Non-pigmented ciliary epithelial cell (primary cell): ENCODE data around the gene YIPF1.
A peak's percentile ranks its signal among the peaks of the same experiment; 100 is the strongest.

Experiments
- DNase-seq: peaks from one replicate; pipeline ENCODE4 v3.0.0-alpha.2; 2010; ENCODE audit warnings: low read depth

The YIPF1 gene

DNA sequence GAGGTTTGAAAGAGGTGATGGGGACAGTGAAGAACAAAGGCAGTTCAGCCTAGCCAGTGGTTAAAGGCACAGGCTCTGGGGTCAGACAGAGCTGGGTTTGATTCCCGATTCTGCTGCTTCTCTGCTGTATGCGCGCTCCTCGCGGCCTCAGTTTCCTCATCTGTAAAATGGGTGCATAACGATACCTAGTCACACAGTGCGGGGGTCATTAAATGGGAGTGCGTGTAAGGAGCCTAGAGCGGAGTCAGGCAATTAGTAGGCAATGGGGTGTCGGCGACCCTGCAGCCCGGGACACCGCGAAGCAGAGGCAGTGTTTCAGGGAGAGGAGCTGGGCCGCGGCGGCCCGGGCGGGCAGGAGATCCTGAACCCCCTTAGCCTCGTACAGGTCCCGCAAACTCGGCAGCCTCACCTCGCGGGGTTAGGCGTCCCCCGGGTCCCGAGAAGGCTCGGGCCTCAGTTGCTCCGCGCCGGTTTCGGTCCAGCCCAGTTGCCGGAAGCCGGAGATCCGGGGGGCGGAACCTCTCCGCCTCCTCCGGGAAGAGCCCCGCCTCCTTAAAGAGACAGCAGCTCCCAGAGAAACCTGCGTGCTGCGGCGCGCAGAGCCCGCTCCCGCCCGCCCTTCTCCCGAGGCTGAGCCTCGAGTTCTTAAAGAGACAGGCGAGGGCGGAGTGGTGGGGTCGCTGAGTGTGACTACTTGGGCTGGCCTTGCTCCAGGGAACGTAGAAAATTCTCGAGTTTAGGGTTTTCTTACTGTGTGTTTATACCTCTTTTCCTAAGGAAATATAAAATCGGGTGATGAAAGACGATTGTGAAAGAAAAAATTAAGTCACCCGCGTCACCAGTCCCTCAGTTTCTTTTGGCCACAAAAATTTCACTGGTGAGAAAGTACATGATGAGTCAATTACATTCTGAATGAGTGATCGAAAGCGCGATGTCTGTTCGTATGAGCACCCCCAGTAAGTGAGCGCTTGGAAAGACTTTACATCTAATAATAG, at the start of gene YIPF1:
Gene YIPF1 (minus strand): TSS at position 494 of the 995 bp plus-strand sequence. CDS start 860 bp downstream, outside the sequence.
- DNase-seq: peak; percentile 48

DNA sequence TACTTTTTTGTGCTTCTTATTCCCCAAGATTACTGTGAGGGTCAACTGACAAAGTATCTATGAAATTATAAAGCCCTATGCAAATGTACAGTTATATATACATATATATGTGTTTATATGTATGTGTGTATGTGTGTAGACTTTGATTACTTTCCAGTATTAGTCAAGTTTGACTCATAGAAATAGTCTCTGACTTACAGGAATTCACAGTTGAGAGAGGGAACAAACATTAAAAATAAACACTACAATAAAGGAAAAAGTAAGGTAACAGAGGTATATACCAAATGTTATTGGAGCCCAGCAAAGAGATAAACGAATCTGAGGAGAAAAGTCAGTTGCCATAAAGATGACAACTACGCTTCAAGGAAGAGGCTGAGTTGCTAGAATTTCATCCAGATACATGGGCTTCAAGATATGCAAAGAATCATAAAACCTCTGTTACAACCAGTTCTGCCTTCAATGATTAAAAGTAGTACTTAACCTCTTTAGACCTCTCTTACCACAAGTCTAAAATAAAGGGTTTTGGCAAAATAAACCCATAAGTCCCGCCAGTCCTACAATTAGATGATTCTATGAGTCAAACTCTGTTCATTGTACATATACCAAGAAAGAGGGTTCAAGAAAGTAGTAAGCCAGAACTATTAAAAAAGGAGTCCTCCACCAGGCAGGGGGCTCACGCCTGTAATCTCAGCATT, 48.7 kb upstream of the YIPF1 start:
- DNase-seq: no peak

DNA sequence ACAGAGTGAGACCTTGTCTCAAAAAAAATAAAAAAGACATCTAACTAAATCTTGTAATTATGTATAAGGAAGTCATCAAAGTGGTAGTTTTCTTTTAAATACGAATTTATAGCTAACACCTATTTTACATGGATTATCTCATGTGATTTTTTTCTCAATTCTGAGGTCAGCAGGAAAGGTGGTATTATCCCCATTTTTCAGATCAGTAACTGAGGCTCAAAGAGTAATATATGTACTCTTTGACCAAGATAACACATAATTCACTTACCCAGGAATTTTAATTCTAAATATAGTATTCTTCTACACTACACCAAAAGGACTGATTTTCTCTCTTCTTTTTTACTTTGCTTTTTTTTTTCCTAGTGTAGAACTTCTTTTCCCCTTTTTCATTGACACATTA, 46.8 kb upstream of the YIPF1 start:
- DNase-seq: no peak

DNA sequence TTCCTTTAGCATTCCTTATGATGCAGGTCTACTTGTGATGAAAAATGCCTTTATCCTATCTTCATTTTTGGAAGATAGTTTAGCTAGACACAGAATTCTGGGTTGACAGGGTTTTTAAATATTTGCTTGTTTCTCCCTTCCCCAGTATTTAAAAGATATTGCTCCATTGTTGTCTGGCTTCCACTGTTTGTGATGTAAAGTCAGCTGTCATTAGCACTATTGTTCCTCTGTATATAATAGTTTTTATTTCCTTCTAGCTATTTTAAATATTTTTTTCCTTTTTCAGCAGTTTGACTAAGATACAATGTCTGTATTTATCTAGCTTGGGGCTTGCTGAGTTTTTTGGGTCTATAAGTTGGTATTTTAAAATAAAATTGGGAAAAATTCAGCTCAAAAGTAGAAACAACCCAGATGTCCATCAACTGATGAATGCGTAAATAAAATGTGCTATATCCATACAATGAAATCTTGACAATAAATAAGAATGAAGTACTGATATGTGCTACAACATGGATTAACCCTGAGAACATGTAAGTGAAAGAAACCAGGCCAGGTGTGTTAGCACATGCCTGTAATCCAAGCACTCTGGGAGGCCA, 44.7 kb upstream of the YIPF1 start:
- no peak for DNase-seq

DNA sequence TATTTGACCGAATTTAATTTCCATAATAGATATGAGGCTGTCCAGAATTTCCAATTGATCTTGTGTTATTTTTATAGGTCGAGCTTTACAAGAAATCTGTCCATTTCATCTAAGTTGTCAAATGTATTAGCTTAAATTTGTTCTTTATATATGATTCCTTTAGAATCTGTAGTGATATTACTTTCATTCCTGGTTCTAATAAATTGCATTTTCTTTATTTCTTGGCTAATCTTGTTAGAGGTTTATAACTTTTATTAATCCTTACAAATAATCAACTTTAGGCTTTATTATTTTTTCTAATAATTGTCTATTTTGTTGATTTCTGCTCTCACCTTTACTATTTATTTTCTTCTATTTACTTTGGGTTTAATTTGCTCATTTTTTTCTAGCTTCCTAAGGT, 41.9 kb upstream of the YIPF1 start:
- no peak for DNase-seq

DNA sequence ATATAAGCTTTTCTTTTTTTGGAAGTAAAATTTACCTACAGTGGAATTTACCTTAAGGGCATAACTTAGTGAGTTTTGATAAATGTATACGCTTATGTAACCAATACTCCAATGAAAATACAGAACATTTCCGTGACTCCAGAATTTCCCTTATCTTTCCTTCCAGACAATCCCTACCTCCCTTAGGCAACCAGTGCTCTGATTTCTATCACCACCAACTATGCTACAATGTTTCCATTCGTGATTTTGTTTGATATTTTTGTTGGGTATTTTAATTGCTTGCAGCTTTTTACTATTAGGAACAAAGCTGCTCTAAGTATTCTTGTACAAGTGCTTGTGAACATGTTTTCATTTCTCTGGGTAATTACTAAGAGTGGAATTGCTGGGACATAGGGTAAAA, 41.3 kb upstream of the YIPF1 start:
- DNase-seq: no peak

DNA sequence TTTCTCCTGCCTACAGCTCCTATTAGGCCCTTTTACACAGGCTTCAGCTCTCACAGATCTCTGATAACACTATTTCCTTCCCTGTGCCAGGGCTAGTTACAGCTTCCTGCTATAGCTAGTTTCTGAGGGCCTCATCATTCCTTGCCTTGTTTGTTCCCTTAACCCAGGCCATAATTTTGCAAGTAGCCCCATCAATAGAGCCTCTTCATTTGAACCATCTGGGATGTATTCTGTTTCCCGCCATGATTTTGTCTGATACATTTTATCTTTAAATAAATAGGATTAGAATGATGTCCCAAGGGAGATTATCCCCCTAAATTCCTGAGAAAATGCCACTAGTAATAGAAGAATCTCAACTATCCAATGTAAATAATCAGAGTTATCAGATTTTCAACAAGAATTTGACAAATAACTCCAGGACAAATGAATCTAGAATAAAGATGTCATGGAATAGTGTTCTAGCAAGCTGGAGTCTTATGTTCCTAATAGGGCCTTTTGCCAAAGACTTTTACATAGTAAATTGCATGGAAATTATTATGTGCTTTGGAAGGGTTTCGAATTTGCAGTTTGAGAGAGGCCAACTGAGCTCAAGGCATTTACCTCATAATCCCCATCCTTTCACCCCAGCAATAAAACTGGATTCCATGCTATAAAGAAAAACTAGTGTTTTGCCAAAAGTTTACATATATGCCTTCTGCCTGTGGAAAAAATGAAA, 39.8 kb upstream of the YIPF1 start:
- DNase-seq: no peak

DNA sequence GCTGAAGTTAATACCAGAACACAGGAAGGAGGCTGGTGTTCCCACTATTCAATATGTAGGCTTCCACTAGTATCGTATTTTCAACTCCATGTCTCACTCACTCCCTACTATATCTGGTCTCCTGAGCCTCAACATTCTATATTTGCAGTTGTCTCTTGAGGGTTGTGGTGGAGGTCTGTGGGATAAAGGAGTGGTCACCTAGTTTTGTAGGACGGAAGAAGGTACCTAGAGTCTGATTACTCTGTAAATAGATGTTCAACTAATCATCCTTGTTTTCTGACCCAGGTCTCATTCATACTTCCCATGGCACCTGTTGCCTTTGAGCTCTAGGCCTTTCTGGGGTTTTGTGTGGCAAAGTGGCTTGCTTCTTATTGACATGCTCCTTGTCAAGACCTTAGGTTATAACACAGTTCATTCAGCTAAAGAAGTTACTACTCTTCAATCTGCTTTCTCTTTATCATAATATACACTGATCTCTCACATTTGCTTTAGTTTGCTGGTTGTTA, 37.8 kb upstream of the YIPF1 start:
- DNase-seq: no peak

DNA sequence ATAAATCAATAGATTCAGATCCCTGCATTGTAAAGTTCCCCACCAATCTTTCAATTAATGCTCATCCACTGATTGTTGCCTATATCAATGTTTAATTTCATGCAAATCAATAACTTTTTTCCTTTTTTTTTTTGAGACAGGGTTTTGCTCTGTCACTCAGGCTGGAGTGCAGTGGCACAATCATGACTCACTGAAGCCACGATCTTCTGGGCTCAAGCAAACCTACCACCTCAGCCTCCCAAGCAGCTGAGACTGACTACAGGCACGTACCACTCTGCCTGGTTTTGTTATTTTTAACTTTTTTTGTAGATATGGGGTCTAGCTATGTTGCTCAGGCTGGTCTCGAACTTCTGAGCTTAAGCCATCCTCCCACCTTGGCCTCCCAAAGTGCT, 30.1 kb upstream of the YIPF1 start:
- no peak for DNase-seq

DNA sequence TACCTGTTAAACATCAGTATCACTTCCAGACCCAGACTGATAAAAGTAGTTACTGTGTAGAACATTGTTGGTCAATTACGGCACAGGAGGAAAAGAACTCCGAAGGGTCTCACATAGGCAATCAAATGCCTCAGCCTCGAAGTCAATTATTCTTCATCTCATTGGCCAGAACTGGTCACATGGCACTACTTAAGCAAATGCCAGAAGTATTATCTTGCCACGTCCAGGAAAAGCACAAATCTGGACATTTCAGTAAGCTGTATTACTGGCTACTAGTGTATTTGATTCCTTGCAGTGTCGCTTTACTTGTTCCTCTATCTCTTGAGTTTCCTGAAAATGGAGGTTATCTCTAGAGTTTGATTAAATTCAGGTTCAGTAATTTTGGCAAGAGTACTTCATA, 28.7 kb upstream of the YIPF1 start:
- DNase-seq: no peak

DNA sequence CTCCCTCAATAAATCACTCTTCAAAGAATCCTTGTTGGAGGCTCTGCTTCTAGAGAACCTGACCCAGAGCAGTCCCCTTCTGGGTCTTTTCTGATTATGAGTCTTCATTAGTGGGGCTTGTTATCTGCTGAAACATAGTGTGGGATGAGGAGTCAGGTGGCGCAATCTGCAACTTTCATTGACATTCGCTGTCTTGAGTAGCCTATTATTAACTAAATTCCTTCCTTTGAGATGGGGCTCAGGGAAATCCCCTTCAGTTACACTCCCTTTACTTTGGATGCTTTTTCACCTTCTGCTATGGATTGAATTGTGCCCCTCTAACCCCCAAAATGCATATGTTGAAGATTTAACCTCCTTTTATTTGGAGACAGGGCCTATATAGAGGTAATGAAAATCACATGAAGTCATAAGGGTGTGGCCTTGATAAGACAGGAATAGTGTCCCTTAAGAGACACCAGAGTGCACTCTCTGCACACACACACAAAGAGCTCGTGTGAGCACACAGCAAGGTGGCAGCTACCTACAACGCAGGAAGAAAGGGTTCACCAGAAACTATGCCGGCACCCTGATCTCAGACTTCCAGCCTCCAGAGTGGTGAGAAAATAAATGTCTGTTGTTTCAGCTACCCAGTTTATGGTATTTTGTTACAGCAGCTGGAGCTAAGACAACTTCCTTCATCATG, 23.9 kb upstream of the YIPF1 start:
- DNase-seq: no peak

DNA sequence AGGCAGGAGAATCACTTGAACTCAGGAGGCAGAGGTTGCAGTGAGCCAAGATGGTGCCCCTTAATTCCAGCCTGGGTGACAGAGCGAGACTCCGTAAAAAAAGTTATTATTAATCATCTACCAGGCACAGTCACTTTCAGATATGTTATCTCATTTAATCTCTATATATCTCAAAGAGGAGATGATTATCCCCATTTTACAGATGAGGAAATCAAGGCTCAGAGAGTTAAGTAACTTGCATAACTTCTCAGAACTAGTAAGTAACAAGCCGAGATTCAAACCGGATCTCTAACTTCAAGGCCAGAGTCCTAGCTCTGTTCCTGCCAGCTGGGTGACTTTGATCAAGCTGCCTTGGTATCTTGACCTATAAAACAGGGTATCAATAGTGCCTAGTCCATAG, 21.8 kb upstream of the YIPF1 start:
- no peak for DNase-seq

DNA sequence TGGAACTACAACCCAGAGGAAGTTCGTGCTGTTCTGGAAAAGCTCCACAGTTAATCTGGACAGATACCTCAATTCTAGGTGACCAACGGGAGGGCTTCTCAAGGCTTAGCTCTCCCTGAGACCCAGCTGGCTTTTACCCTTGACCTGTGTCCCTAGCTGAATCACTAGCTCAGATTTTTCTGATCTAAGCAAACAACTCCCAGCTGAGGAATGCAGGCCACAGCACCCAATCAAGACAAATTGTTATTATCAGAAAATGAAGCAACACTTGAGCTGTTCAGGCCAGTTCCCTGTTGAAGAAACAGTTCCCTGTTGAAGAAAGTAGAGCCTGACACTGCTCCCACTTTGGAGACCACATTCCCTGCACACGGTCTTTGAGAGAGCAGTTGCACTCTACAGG, 20.3 kb upstream of the YIPF1 start:
- DNase-seq: no peak

DNA sequence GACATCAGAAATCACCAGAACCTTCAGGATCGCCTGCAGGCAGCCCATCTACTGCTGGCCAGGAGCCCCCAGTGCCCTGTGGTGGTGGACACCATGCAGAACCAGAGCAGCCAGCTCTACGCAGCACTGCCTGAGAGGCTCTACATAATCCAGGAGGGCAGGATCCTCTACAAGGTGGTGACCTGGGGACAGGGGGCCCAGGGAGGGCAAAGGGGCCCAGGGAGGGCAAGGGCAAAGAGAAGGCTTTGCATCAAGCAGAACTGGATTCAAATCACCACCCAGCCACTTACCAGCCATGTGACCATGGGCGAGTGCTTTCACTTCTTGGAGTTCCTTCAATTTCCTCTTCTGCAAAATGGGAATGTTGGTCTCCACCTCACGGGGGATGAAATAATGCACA, 16.5 kb upstream of the YIPF1 start:
- no peak for DNase-seq

DNA sequence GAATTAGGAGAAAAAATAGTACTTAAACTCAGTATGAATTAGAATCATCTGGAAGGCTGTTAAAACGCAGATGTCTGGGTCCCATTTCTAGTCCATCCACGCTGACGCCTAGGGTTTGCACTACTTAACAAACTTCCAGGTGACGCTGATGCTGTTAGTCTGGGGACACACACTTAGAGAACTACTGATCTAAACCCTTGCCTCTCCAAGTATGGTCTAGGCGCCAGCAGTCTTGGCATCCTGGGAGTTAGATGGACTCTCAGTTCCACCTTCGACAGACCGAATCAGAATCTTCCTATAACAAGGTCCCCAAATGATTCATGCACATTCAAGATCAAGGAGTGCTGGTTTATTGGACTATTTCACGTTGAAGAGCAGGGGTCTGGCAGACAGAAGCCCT, 15.9 kb upstream of the YIPF1 start:
- no peak for DNase-seq

DNA sequence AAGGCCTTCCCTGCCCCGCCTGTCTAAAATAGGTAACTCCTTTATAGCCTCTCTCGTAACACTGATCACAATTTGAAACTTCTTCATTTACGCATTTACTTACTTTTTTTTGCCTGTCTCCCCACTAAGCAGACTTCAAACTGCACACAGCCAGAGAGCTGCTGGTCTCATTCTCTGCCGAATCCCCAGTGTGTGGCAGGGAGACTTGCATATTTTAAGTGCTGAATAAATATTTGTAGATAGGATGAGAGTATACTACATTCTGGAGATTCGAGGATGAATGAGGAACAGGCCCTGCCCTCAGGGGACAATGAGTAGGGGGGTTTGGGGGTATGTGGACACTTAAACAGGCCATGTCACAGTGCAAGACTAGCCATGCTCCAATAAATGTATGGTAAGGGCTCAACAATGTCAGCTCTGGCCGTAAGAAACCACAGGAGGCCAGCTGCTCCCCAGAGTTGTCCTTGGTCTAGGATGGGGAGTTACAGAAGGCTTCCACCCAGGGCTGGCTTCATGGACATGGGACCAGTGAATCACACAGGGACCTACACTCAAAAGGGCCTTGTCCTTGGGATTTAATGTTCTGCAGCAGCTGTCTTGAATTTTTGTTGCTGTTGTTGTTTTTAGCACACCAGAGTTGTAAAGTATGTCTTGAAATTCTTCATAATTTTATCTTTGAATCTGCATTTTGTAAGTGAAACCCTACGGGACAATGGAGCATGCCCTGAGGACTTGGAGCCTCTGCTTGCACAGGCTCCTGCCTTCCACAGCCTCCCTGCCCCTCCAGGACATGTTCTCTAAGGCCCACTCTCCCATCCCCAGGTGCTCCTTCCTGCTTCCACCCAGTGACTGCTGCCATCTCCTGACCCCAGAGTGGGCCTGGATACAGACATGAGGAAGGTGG, 12.9 kb upstream of the YIPF1 start:
- DNase-seq: no peak

DNA sequence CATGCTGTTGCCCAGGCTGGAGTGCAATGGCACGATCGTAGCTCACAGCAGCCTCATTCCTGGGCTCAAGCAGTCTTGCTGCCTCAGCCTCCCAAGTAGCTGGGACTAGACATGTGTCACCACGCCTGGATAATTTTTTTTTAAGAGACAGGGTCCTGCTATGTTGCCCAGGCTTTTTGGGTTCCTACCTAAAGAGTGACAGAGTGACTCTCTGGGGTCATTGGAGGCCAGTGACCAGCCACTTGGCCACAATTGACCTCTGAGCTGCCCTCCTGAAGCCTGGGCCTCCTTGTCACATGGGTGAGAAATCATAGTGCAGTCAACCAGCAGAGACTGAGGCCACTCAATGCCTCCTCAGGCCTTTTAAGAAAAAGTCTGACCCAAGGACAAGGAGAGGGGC, 10.1 kb upstream of the YIPF1 start:
- no peak for DNase-seq

DNA sequence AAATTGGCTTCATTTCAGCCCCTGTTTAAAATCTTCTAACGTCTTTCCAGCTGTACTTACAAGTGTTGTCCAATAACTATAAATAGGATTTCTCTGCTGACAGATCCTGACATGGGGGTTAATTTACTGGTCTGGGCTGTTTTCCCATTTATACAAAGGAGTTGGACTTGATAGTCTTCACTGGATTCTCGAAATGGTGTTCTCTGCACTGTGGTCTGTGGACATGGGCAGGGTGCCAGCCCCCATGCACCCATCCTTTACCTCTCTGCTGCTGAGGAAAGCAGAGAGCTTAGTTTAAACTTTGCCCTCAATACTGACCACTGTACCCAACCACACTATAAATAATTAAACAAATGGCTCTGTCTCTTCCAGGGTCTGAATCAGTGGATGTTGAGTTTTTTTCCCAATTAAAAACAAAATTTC, 9.6 kb upstream of the YIPF1 start:
- no peak for DNase-seq

DNA sequence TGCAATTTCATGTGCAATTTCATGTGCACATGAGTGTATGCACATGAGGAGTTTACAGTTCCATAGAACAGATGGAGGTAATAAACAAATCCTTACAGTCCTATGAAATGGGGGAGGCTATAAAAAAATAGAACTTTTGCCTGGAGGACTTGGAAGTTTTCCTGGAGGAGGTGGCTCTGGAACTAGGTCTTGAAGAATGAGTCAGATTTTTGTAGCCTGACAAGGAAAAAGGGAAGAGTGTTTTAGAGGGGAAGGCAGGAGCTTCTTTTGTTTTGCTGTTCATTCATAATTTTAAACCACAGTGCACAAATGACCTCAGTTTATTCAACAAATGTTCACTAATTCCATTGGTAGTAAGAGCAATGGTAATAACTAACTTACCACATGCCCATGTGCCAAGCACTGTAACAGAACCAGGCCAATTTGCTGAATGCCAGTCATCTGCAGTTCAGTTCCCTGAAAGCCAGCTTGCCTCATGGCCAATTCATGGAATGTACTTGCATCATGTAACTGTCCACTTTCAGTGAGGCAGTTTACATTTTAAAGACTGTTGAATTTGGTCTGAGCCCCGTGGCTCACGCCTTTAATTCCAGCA, 7.1 kb upstream of the YIPF1 start:
- DNase-seq: no peak

DNA sequence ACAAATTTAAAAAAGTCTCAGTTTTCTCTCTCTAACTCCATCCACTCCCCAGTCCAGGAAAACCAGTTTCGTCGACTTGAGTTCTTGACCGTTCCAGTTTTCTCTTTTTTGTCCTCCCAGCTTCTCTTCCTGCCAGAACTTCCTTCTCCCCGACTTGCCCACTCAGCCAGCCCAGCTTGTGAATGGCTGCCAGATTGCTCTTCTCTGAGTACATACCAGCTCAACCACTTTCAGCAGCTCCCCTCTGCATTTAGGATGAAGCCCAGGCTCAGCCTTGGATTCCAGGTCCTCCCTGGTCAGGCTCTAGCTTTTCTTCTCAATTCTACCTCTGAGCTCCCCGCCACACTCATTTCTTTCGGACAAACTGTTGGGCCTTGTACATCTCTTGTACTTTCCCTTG, 5.8 kb upstream of the YIPF1 start:
- DNase-seq: no peak
